ENCODE data around the gene NACC1. TPM values are rescaled to one million over a fixed set of nuclear protein-coding genes. Genes with fewer than 3 reads are reported as not detected.

Gene NACC1
- total and polyA plus RNA-seq, 2 of the 13 experiments (the other 11 are each of a cell fraction or from before 2014, with no cell fraction given) = 31.8 to 42.3 TPM

GRCh38 chr19:13117772-13118423, at the start of gene NACC1 (continued):
- TF ChIP-seq BRF2 (CRISPR knock-in tag; IDR thresholded peaks at IDR 0.05) (no peak), GATAD2A (CRISPR knock-in tag; IDR thresholded peaks at IDR 0.05) (peak; percentile 38; the same call in 1 of the 2 replicates), ZNF431 (CRISPR knock-in tag; IDR thresholded peaks at IDR 0.05; ENCODE audit: borderline replicate concordance, low read depth) (no peak), ZSCAN25 (CRISPR knock-in tag; IDR thresholded peaks at IDR 0.05) (0 out of 2 replicates have a peak, but pooled peaks have one; percentile 61), NPAS2 (CRISPR knock-in tag; IDR thresholded peaks at IDR 0.05; ENCODE audit: borderline replicate concordance) (no peak), ZNF777 (CRISPR knock-in tag; IDR thresholded peaks at IDR 0.05) (peak; percentile 58; the same call in 1 of the 2 replicates), ZNF569 (CRISPR knock-in tag; IDR thresholded peaks at IDR 0.05; ENCODE audit: borderline replicate concordance) (no peak), DRAP1 (CRISPR knock-in tag; IDR thresholded peaks at IDR 0.05) (no peak), ZNF770 (CRISPR knock-in tag; IDR thresholded peaks at IDR 0.05) (peak; percentile 55; the same call in 1 of the 2 replicates), NFE2L1 (CRISPR knock-in tag; IDR thresholded peaks at IDR 0.05; ENCODE audit: borderline replicate concordance) (no peak), NR2F2 (IDR thresholded peaks at IDR 0.05; ENCODE audit: borderline replicate concordance, low read depth) (no peak), MZF1 (CRISPR knock-in tag; IDR thresholded peaks at IDR 0.05; ENCODE audit: borderline replicate concordance) (no peak), HNRNPUL1 (IDR thresholded peaks at IDR 0.05; ENCODE audit: low read depth, low read length) (no peak), KLF6 (CRISPR knock-in tag; IDR thresholded peaks at IDR 0.05) (no peak; the same call in 1 of the 2 replicates), PITX1 (CRISPR knock-in tag; IDR thresholded peaks at IDR 0.05) (no peak; the same call in 1 of the 2 replicates), KAT8 (CRISPR knock-in tag; IDR thresholded peaks at IDR 0.05) (0 out of 2 replicates have a peak, but pooled peaks have one; percentile 31), RFX5 (IDR thresholded peaks at IDR 0.05; ENCODE audit: low read depth, low read length) (no peak), SOX5 (CRISPR knock-in tag; IDR thresholded peaks at IDR 0.05; ENCODE audit: borderline replicate concordance) (no peak), NFYB (CRISPR knock-in tag; IDR thresholded peaks at IDR 0.05) (no peak; the same call in 1 of the 2 replicates), NBN (conservative IDR thresholded peaks at IDR 0.05) (no peak), MXD3 (CRISPR knock-in tag; IDR thresholded peaks at IDR 0.05) (no peak), JARID2 (CRISPR knock-in tag; IDR thresholded peaks at IDR 0.05; ENCODE audit: insufficient replicate concordance) (no peak), IKZF4 (CRISPR knock-in tag; IDR thresholded peaks at IDR 0.05; ENCODE audit: borderline replicate concordance, low read depth, not compliant biosample characterization) (no peak), ZNF496 (CRISPR knock-in tag; IDR thresholded peaks at IDR 0.05; ENCODE audit: insufficient replicate concordance) (no peak), EHMT2 (IDR thresholded peaks at IDR 0.05; ENCODE audit: borderline replicate concordance, low read depth, low read length) (no peak), STAG1 (CRISPR knock-in tag; IDR thresholded peaks at IDR 0.05) (no peak), ZNF878 (CRISPR knock-in tag; IDR thresholded peaks at IDR 0.05) (0 out of 2 replicates have a peak, but pooled peaks have one; percentile 26)

Data from HepG2 (cell line).